Jurkat, Clone E6-1 (cell line): ENCODE results near the gene BHLHA9. TPM values are rescaled to one million over a fixed set of nuclear protein-coding genes. Genes with fewer than 3 reads are reported as not detected.
"Not testable (repeated sequence)": the region's sequence is repeated elsewhere in the genome, so short reads cannot be mapped to it uniquely, and the experiment has no call there.

Experiments
- DNase-seq: peaks from one replicate; pipeline ENCODE4 v3.0.0-alpha.2; 2011; ENCODE audit warnings: low read depth, low spot score
- H3K4me3 ChIP-seq: 2 replicates; pipeline ENCODE4 v1.5.1; 2011; ENCODE audit warnings: mild to moderate bottlenecking, low read length, control low read depth, moderate library complexity
- polyA plus RNA-seq: library from polyadenylated mRNA; unstranded; fragments of >200 nt; gene quantifications from one replicate; pipeline ENCODE4 v1.2.1, GENCODE V29; 2012; ENCODE audit warnings: missing spikeins; ENCODE audit not compliant: insufficient read length, insufficient read depth

The BHLHA9 gene
- polyA plus RNA-seq: not detected

GRCh38 chr17:1270210-1271029, at the start of gene BHLHA9:
Gene BHLHA9, plus strand, starts transcription at chr17:1270444. Its CDS starts 120 bp downstream, at chr17:1270564.
- H3K4me3 ChIP-seq: no peak within 1 kb of the TSS
- no peak for DNase-seq

GRCh38 chr17:1221209-1221608, 49.0 kb upstream of the BHLHA9 start:
- H3K4me3 ChIP-seq: no peak overlapping the region
- DNase-seq: no peak

- H3K4me3 ChIP-seq: no peak overlapping the region
- DNase-seq: no peak
Observed at GRCh38 chr17:1222321-1222720, 47.9 kb upstream of the BHLHA9 start.

GRCh38 chr17:1223662-1224061, 46.6 kb upstream of the BHLHA9 start:
- DNase-seq: no peak
- no peak overlapping the region for H3K4me3 ChIP-seq

GRCh38 chr17:1224330-1224729, 45.9 kb upstream of the BHLHA9 start:
- DNase-seq: no peak
- no peak overlapping the region for H3K4me3 ChIP-seq

GRCh38 chr17:1226308-1226707, 43.9 kb upstream of the BHLHA9 start:
- no peak for DNase-seq
- no peak overlapping the region for H3K4me3 ChIP-seq

GRCh38 chr17:1227365-1227764, 42.9 kb upstream of the BHLHA9 start:
- DNase-seq: no peak
- no peak overlapping the region for H3K4me3 ChIP-seq

- DNase-seq: no peak
- no peak overlapping the region for H3K4me3 ChIP-seq
Observed at GRCh38 chr17:1227917-1228780, 42.1 kb upstream of the BHLHA9 start.

- DNase-seq: no peak
- no peak overlapping the region for H3K4me3 ChIP-seq
Observed at GRCh38 chr17:1228781-1229348, 41.4 kb upstream of the BHLHA9 start.

GRCh38 chr17:1229349-1229899, 40.8 kb upstream of the BHLHA9 start:
- H3K4me3 ChIP-seq: no peak overlapping the region
- no peak for DNase-seq

GRCh38 chr17:1229900-1230501, 40.2 kb upstream of the BHLHA9 start:
- H3K4me3 ChIP-seq: no peak overlapping the region
- DNase-seq: no peak

- no peak for DNase-seq
- no peak overlapping the region for H3K4me3 ChIP-seq
Observed at GRCh38 chr17:1231456-1231855, 38.8 kb upstream of the BHLHA9 start.

GRCh38 chr17:1232331-1232730, 37.9 kb upstream of the BHLHA9 start:
- no peak for DNase-seq
- H3K4me3 ChIP-seq: no peak overlapping the region

- no peak for DNase-seq
- H3K4me3 ChIP-seq: no peak overlapping the region
Observed at GRCh38 chr17:1232786-1233185, 37.5 kb upstream of the BHLHA9 start.

GRCh38 chr17:1234455-1234854, 35.8 kb upstream of the BHLHA9 start:
- H3K4me3 ChIP-seq: no peak overlapping the region
- no peak for DNase-seq

GRCh38 chr17:1237471-1237870, 32.8 kb upstream of the BHLHA9 start:
- no peak for DNase-seq
- H3K4me3 ChIP-seq: no peak overlapping the region

GRCh38 chr17:1239210-1239609, 31.0 kb upstream of the BHLHA9 start:
- H3K4me3 ChIP-seq: no peak overlapping the region
- peak; percentile 80 for DNase-seq

- DNase-seq, H3K4me3 ChIP-seq: not testable (repeated sequence)
Observed at GRCh38 chr17:1240426-1240825, 29.8 kb upstream of the BHLHA9 start.

- H3K4me3 ChIP-seq: no peak overlapping the region
- no peak for DNase-seq
Observed at GRCh38 chr17:1241929-1242328, 28.3 kb upstream of the BHLHA9 start.
